Neutrophil (primary cell): Measurements from ENCODE around the gene TXN.

Experiments
- H3K27ac ChIP-seq: fragments of 200-600 bp; sonication (generic); 2 replicates; pipeline ENCODE4 v1.5.1; 2016; ENCODE audit warnings: mild to moderate bottlenecking, moderate library complexity
- H3K27me3 ChIP-seq: fragments of 200-600 bp; sonication (generic); 2 replicates; pipeline ENCODE4 v1.6.0; 2016; ENCODE audit warnings: mild to moderate bottlenecking
- H3K36me3 ChIP-seq: fragments of 200-600 bp; sonication (generic); 2 replicates; pipeline ENCODE4 v1.5.1; 2017
- H3K4me1 ChIP-seq, 2 experiments: fragments of 200-600 bp in 1 of 2; sonication (generic) in 1 of 2; 1 replicate in 1 of 2; 2 replicates in 1 of 2; pipeline versions ENCODE4 v1.5.1 to v1.6.1; 2013 to 2016; ENCODE audit warnings: low read depth in 1 of 2, low read length in 1 of 2, mild to moderate bottlenecking in 1 of 2, moderate library complexity in 1 of 2; ENCODE audit not compliant: control insufficient read depth in 1 of 2, insufficient read depth in 1 of 2
- H3K4me3 ChIP-seq, 2 experiments: fragments of 200-600 bp in 1 of 2; sonication (generic) in 1 of 2; 1 replicate in 1 of 2; 2 replicates in 1 of 2; pipeline ENCODE4 v1.5.1; 2013 to 2016; ENCODE audit warnings: low read depth in 1 of 2, low read length in 1 of 2, mild to moderate bottlenecking in 1 of 2, moderate library complexity in 1 of 2
- H3K9me3 ChIP-seq: fragments of 200-600 bp; sonication (generic); 2 replicates; pipeline ENCODE4 v1.5.1; 2016
- TF ChIP-seq, protein P1 (sequence below): fragments of 200-600 bp; sonication (generic); IDR thresholded peaks from 2 replicates; pipeline ENCODE4 v1.5.1; 2016; ENCODE audit warnings: antibody characterized with exemption

Gene TXN

DNA sequence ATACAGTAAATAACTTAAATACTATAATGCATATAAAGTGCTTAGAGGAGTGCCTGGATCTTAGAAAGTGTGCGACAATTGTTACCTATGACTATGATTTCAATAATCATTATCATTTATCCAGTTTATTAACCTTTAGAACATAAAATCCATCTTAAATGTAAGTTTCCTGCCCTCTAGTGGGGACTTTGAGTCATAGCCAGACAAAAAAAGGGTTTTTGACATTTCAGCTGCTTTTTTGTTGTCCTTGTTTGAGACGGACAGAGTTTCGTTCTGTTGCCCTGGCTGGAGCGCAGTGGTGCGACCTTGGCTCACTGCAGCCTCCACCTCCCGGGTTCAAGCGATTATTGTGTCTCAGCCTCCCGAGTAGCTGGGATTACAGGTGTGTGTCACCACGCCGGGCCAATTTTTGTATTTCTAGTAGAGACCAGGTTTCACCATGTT lies 38.6 kb downstream of the TXN start:
- no peaks in the 10 kb centered on the region for H3K4me1 ChIP-seq
- no peak overlapping the region for H3K4me3 ChIP-seq
- TF ChIP-seq, protein P1, sequence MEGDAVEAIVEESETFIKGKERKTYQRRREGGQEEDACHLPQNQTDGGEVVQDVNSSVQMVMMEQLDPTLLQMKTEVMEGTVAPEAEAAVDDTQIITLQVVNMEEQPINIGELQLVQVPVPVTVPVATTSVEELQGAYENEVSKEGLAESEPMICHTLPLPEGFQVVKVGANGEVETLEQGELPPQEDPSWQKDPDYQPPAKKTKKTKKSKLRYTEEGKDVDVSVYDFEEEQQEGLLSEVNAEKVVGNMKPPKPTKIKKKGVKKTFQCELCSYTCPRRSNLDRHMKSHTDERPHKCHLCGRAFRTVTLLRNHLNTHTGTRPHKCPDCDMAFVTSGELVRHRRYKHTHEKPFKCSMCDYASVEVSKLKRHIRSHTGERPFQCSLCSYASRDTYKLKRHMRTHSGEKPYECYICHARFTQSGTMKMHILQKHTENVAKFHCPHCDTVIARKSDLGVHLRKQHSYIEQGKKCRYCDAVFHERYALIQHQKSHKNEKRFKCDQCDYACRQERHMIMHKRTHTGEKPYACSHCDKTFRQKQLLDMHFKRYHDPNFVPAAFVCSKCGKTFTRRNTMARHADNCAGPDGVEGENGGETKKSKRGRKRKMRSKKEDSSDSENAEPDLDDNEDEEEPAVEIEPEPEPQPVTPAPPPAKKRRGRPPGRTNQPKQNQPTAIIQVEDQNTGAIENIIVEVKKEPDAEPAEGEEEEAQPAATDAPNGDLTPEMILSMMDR, result peak; percentile 71
- no peaks in the 10 kb centered on the region for H3K9me3 ChIP-seq
- H3K36me3 ChIP-seq, result no peaks in the 10 kb centered on the region
- H3K27me3 ChIP-seq, result no peaks in the 10 kb centered on the region
- no peak overlapping the region for H3K27ac ChIP-seq

DNA sequence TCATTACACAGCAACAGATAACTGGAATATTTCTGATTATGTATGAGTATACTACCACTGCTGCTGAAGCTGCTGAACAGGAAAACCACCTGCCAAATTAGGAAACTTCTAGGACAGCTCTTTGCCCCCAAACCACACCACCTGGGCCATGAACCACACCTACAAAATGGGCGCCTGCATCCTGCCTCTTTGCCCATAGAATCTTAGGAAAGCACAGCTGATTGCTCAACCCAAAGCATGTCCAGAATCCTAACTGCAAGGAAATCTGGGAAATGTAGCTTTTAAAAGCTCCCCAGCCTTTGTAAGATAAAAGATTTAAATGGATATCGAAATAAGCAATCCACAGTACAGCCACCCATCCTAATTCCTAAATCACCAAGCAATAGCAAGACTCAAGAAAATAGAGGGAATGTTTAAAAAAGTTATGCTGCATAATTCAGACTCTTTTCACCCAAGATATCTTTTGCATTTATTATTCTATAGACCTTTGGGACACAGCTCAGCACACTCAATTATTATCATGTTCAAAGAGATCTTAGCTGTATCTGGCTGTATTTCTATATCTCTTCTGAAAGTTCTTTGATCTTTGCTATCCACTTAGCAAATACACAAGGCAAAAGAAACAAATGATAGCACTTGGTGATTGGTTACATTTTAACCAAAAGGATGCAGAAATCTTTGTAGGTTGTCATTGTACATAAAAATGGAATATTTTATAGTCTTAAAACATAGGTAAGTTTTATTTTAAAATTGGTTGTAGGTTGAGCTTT lies 41.5 kb downstream of the TXN start:
- Histone ChIP-seq H3K27me3 (no peaks in the 10 kb centered on the region), H3K36me3 (no peaks in the 10 kb centered on the region), H3K9me3 (no peaks in the 10 kb centered on the region), H3K27ac (no peak overlapping the region), H3K4me3 (no peak overlapping the region), H3K4me1 (no peaks in the 10 kb centered on the region)
- TF ChIP-seq, protein P1, result no peak

- Histone ChIP-seq H3K9me3 (no peaks in the 10 kb centered on the region), H3K27ac (no peak overlapping the region), H3K27me3 (no peaks in the 10 kb centered on the region), H3K4me3 (no peak overlapping the region), H3K4me1 (no peaks in the 10 kb centered on the region), H3K36me3 (no peaks in the 10 kb centered on the region)
- TF ChIP-seq, protein P1, result no peak
These were observed 42.2 kb downstream of the TXN start for GRCh38 chr9:110214090-110214489.

GRCh38 chr9:110213413-110214044 lies 42.8 kb downstream of the TXN start:
- Histone ChIP-seq H3K27ac (no peak overlapping the region), H3K27me3 (no peaks in the 10 kb centered on the region), H3K9me3 (no peaks in the 10 kb centered on the region), H3K4me1 (no peaks in the 10 kb centered on the region), H3K4me3 (no peak overlapping the region), H3K36me3 (no peaks in the 10 kb centered on the region)
- TF ChIP-seq, protein P1, result no peak

- TF ChIP-seq, protein P1, result no peak
- Histone ChIP-seq H3K27ac (no peak within 1 kb of the TSS), H3K9me3 (no peaks in the 10 kb centered on the region), H3K27me3 (no peaks in the 10 kb centered on the region), H3K4me3 (no peak within 1 kb of the TSS), H3K4me1 (no peaks in the 10 kb centered on the region), H3K36me3 (no peaks in the 10 kb centered on the region)
These were observed 48.3 kb downstream of the TXN start, which contains the start of gene C9orf152 for GRCh38 chr9:110208031-110208430. Gene C9orf152, minus strand, starts transcription at chr9:110208159. Its CDS starts 580 bp downstream, at chr9:110207579.
